Superior temporal gyrus (tissue), 1 donor: ENCODE data around the gene ANP32A.

ENCODE experiments used
- DNase-seq: peaks from one replicate; pipeline ENCODE4 v3.0.0-alpha.2; 2016; ENCODE audit errors: extremely low spot score

ANP32A gene

DNA sequence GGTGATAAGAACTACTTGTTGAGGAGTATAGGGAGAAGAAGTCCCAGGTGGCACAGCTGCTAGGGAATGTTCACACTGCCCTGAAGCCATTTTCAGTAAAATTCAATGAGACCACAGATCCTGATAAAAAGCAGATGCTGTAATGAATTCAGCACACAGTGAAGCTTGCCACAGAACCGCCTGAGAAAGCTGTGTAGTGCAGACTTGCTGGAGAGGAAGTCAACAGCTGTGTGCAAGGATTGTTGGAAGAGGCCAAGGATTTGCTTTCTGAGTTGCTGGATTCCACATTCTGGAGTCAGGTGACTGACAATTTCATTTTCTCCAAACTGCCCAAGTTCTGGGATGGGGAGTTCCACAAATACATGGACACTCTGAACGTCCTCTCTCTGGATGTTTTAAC is 70.9 kb downstream of the ANP32A start:
- DNase-seq = no peak

DNA sequence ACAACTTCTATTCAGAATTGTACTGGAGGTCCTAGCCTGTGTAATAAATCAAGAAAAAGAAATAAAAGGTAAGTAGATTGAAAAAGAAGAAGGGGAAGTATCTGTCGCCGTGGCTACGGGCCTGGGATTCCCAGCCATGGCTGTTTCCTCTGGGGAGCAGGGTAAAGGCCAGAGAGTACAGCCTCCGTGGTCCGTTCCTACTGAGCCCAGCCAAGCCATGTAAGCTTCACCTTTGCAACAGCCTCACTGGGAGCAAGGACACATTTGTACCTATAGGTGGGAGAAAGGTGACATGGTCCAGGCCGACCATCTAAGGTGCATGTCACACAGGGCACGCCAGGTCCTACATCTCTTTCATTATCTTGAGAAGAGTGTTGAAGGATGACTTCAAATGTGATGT is 71.3 kb downstream of the ANP32A start:
- DNase-seq = no peak

GRCh38 chr15:68743256-68743655 is 77.4 kb downstream of the ANP32A start:
- no peak for DNase-seq

- peak; percentile 84 for DNase-seq
These were observed 81.2 kb downstream of the ANP32A start for GRCh38 chr15:68739390-68740080.

GRCh38 chr15:68735610-68736009 is 85.1 kb downstream of the ANP32A start:
- DNase-seq = no peak

GRCh38 chr15:68734881-68735280 is 85.8 kb downstream of the ANP32A start:
- DNase-seq = no peak

GRCh38 chr15:68734352-68734751 is 86.3 kb downstream of the ANP32A start:
- no peak for DNase-seq

DNA sequence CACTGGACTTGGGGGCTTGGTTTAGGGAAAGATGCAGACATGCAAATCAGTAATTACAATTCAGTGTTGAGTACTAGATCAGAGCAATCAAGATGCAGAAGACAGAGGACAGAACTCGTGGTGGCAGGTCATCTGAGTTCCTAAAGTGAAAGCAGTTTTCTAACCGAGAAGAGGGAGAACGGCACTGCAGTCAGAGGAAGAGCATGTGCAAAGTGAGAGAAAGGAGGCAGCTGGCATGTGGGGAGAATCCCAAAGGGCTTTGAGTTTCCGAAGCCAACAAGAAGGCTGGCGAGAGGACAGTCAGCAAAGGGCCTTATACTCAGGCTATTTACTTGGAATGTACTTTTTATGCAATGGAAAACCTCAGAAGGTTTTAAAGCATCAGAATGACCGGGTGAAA is 87.0 kb downstream of the ANP32A start:
- peak; percentile 31 for DNase-seq

GRCh38 chr15:68732451-68732850 is 88.2 kb downstream of the ANP32A start:
- no peak for DNase-seq

GRCh38 chr15:68730976-68731897 is 89.5 kb downstream of the ANP32A start:
- peak; percentile 10 for DNase-seq

DNA sequence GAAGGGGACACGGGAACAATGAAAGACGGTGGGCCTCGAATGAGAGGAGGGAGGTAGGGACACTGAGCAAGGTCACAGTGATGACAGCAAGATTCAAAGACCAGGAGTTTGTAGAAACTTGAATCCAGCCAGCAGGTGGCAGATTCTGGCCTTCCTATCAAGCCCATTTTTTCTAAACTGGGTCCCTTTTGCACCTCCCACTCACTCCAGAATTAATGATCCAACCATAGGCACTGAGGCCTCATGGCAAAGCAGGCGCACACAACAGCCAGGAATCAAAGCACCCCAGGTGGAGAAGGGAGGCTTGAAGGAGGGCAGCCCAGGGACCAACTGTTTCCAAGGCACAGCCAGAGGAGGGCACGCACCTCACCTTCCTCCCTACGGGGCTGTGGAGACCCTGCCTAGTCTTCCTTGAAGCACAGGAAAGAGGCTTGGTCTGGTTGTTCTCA is 90.2 kb downstream of the ANP32A start:
- DNase-seq = peak; percentile 90

DNA sequence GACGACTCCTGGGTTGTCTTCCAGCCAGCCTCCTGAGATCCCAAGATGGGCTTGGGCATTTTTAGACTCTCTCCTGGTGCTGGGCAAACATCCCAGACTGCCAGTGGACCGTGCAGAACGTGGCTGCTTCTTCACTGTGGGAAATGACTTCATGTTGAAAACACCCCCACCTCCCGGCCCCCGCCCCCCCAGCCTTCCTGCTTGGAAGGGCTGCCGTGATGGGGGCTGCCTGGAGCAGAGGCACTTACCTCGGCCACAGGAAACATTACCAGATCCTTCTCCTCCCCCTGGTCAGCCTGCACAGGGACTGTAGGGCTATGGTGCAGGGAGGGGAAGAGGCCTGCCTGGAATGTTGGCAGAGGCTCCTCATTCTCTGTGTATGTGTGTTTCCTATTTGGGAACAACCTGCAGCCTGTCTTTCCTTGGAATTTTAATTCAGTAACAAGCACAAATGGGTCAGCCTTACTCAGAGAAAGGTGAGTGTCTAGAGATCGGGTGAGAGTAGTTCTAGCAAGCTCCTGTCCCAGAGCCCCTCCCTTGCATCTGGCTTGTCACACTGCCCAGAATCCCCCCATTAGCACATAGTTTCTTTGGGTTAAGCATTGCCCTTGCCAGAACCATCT is 90.8 kb downstream of the ANP32A start:
- peak; percentile 40 for DNase-seq
